Neural progenitor cell (in vitro differentiated cells): ENCODE data around the gene TRAM2.

ENCODE experiments used
- EZH2 ChIP-seq: fragments of 200-600 bp; sonication (generic); IDR thresholded peaks from 2 replicates; pipeline ENCODE4 v1.6.1; 2017; ENCODE audit warnings: antibody characterized with exemption, mild to moderate bottlenecking, moderate library complexity
- EZH2phosphoT487 ChIP-seq: fragments of 200-600 bp; sonication (generic); IDR thresholded peaks from 2 replicates; pipeline ENCODE4 v1.6.1; 2017; ENCODE audit warnings: antibody characterized with exemption
- TF ChIP-seq, protein P1 (sequence below): fragments of 200-600 bp; sonication (generic); IDR thresholded peaks from 2 replicates; pipeline ENCODE4 v1.5.1; 2017; ENCODE audit warnings: antibody characterized with exemption, mild to moderate bottlenecking

DNA sequence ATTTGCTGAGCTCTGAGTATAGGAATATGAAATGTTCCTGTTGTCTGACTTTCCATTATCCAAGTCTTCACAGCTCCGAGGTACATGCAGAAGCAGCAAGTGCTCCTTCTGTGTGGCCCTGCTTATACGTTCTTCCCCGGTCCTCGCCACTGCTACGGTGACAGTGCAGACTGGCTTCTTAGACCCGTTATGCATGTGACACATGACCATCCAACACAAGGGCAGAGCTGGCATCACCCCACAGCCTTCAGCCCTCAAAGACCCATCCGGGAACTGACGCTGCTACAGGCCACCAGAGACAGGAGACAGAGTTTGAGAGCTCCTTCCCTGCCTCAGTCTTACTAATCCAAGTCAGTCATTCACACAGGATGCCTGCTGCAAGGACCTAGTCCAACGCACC, 70.4 kb downstream of the TRAM2 start:
- TF ChIP-seq, protein P1, sequence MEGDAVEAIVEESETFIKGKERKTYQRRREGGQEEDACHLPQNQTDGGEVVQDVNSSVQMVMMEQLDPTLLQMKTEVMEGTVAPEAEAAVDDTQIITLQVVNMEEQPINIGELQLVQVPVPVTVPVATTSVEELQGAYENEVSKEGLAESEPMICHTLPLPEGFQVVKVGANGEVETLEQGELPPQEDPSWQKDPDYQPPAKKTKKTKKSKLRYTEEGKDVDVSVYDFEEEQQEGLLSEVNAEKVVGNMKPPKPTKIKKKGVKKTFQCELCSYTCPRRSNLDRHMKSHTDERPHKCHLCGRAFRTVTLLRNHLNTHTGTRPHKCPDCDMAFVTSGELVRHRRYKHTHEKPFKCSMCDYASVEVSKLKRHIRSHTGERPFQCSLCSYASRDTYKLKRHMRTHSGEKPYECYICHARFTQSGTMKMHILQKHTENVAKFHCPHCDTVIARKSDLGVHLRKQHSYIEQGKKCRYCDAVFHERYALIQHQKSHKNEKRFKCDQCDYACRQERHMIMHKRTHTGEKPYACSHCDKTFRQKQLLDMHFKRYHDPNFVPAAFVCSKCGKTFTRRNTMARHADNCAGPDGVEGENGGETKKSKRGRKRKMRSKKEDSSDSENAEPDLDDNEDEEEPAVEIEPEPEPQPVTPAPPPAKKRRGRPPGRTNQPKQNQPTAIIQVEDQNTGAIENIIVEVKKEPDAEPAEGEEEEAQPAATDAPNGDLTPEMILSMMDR: no peak
- TF ChIP-seq EZH2 (no peak), EZH2phosphoT487 (no peak)
